Duodenal mucosa (tissue), 2 donors: ENCODE measurements around the gene NFATC2IP.
"Not testable (repeated sequence)": the region's sequence is repeated elsewhere in the genome, so short reads cannot be mapped to it uniquely, and the experiment has no call there.

ENCODE experiments used
- H3K27ac ChIP-seq: one replicate; pipeline ENCODE4 v1.7.0; 2013; ENCODE audit warnings: low read depth, low read length
- H3K27me3 ChIP-seq, 2 donors: one replicate each; pipeline ENCODE4 v1.7.0; 2013; ENCODE audit warnings: low read length in 2 of 2, control low read depth in 1 of 2; ENCODE audit not compliant: insufficient read depth in 2 of 2, control insufficient read depth in 1 of 2
- H3K36me3 ChIP-seq, 2 donors: one replicate each; pipeline ENCODE4 v1.7.0; 2013; ENCODE audit warnings: low read length in 2 of 2, control low read depth in 1 of 2; ENCODE audit not compliant: insufficient read depth in 2 of 2, control insufficient read depth in 1 of 2
- H3K4me1 ChIP-seq, 2 donors: one replicate each; pipeline ENCODE4 v1.7.0; 2013; ENCODE audit warnings: low read length in 2 of 2, control low read depth in 1 of 2; ENCODE audit not compliant: insufficient read depth in 2 of 2, control insufficient read depth in 1 of 2
- H3K4me3 ChIP-seq, 2 donors: one replicate each; pipeline ENCODE4 v1.7.0; 2013; ENCODE audit warnings: low read length in 2 of 2, low read depth in 1 of 2
- H3K9ac ChIP-seq, 2 donors: one replicate each; pipeline ENCODE4 v1.7.0; 2013; ENCODE audit warnings: low read length in 2 of 2, low read depth in 1 of 2
- H3K9me3 ChIP-seq, 2 donors: one replicate each; pipeline ENCODE4 v1.7.0; 2013; ENCODE audit warnings: low read length in 2 of 2, control low read depth in 1 of 2; ENCODE audit not compliant: control insufficient read depth in 1 of 2

NFATC2IP gene

GRCh38 chr16:28964072-28964471 is 13.3 kb downstream of the NFATC2IP start:
- Histone ChIP-seq H3K9me3 (no peaks in the 10 kb centered on the region), H3K4me1 (no peaks in the 10 kb centered on the region), H3K4me3 (no peak overlapping the region), H3K27ac (no peak overlapping the region), H3K9ac (no peak overlapping the region), H3K27me3 (no peaks in the 10 kb centered on the region), H3K36me3 (peaks cover 18 to 50% of the 10 kb centered on the region in 2 donors)

- no peak overlapping the region for H3K4me3 ChIP-seq
- peaks cover 16 to 48% of the 10 kb centered on the region in 2 donors for H3K36me3 ChIP-seq
Observed at GRCh38 chr16:28964496-28964895, 13.8 kb downstream of the NFATC2IP start.

GRCh38 chr16:28967156-28967555 is 16.4 kb downstream of the NFATC2IP start:
- no peak overlapping the region for H3K27ac ChIP-seq
- H3K4me3 ChIP-seq: no peak overlapping the region
- H3K9me3 ChIP-seq: no peaks in the 10 kb centered on the region
- no peaks in the 10 kb centered on the region for H3K27me3 ChIP-seq
- H3K9ac ChIP-seq: no peak overlapping the region
- no peaks in the 10 kb centered on the region for H3K4me1 ChIP-seq
- peaks cover 10 to 33% of the 10 kb centered on the region in 2 donors for H3K36me3 ChIP-seq

More at GRCh38 chr16:28964496-28964895, 13.8 kb downstream of the NFATC2IP start:
- Histone ChIP-seq H3K27ac (no peak overlapping the region), H3K9ac (no peak overlapping the region), H3K4me1 (no peaks in the 10 kb centered on the region), H3K9me3 (no peaks in the 10 kb centered on the region), H3K27me3 (no peaks in the 10 kb centered on the region)

DNA sequence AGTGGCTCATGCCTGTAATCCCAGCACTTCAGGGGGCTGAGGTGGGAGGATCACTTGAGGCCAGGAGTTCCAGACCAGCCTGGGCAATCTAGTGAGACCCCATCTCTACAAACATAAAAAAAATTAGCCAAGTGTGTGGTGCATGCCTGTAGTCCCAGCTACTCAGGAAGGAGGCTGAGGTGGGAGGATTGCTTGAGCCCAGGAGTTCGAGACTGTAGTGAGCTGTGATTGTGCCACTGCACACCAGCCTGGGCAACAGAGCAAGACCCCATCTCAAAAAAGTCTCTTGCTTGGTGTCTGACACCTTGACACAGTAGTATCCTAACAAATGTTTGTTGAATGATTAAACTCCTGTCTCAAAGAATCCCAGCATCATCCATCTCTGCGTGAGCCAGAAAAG is 19.0 kb downstream of the NFATC2IP start:
- H3K4me1 ChIP-seq, H3K36me3 ChIP-seq, H3K27ac ChIP-seq, H3K27me3 ChIP-seq, H3K9me3 ChIP-seq, H3K4me3 ChIP-seq, H3K9ac ChIP-seq: not testable (repeated sequence)

GRCh38 chr16:28974007-28974436 is 23.3 kb downstream of the NFATC2IP start:
- H3K4me3 ChIP-seq: peak overlapping the region; percentile 99 to 100
- peak overlapping the region; percentile 76 to 83 for H3K9ac ChIP-seq
- H3K4me1 ChIP-seq: peaks cover 16 to 22% of the 10 kb centered on the region in 2 donors
- peak overlapping the region; percentile 73 for H3K27ac ChIP-seq
- no peaks in the 10 kb centered on the region for H3K9me3 ChIP-seq
- H3K36me3 ChIP-seq: peaks cover 0 to 14% of the 10 kb centered on the region in 2 donors
- no peaks in the 10 kb centered on the region for H3K27me3 ChIP-seq

DNA sequence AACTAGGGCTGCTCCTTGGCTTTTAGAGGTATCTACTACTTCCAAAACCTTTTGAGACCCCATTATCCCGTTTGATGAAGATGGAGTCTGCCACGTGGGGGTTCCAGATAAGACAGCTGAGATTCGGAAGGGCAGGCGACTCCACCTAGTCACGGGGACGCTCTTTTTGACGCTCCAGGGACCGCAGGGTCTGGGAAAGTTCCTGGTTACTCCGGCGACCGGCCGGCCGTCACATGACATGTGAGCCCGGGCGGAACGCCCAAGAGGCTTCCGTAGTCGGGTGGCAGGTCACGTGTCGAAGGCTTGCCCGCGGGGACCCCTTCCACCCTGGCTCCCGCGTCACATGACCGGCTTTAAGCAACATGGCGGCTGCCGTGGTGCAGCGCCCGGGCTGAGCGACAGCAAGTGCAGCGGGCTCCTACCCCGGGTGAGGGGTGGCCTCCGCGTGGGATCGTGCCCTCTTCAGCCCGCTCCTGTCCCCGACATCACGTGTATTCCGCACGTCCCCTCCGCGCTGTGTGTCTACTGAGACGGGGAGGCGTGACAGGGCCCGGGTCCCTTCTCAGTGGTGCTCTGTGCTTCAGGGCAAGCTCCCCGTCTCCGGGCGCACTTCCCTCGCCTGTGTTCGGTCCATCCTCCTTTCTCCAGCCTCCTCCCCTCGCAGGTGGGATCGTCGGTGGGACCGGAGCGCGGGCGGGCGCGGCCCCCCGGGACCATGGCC is 23.9 kb downstream of the NFATC2IP start, which contains the start of gene SPNS1:
Gene SPNS1, plus strand, starts transcription at position 342 of the 721 bp plus-strand sequence. Its CDS starts 374 bp downstream, at position 716.
- H3K4me3 ChIP-seq: peak within 1 kb of the TSS; percentile 99 to 100
- no peaks in the 10 kb centered on the region for H3K27me3 ChIP-seq
- peak within 1 kb of the TSS; percentile 73 for H3K27ac ChIP-seq
- peaks cover 0 to 16% of the 10 kb centered on the region in 2 donors for H3K36me3 ChIP-seq
- peaks cover 16 to 22% of the 10 kb centered on the region in 2 donors for H3K4me1 ChIP-seq
- no peaks in the 10 kb centered on the region for H3K9me3 ChIP-seq
- peak within 1 kb of the TSS; percentile 83 to 95 for H3K9ac ChIP-seq

DNA sequence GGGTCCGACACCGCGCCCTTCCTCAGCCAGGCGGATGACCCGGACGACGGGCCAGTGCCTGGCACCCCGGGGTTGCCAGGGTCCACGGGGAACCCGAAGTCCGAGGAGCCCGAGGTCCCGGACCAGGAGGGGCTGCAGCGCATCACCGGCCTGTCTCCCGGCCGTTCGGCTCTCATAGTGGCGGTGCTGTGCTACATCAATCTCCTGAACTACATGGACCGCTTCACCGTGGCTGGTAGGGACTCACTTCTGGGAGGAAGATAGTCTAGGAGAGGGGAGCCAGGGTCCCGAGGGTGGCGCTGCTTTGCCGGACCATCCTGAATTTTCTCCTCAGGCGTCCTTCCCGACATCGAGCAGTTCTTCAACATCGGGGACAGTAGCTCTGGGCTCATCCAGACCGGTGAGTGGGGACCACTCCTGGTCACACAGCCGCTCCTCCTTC is 24.4 kb downstream of the NFATC2IP start:
- peak overlapping the region; percentile 99 to 100 for H3K4me3 ChIP-seq
- no peaks in the 10 kb centered on the region for H3K27me3 ChIP-seq
- H3K4me1 ChIP-seq: peaks cover 16 to 22% of the 10 kb centered on the region in 2 donors
- H3K36me3 ChIP-seq: peaks cover 0 to 16% of the 10 kb centered on the region in 2 donors
- H3K9me3 ChIP-seq: no peaks in the 10 kb centered on the region
- peak overlapping the region; percentile 83 to 95 for H3K9ac ChIP-seq
- no peak overlapping the region for H3K27ac ChIP-seq

GRCh38 chr16:28977703-28978662 is 27.2 kb downstream of the NFATC2IP start:
- H3K4me3 ChIP-seq: no peak overlapping the region
- no peaks in the 10 kb centered on the region for H3K27me3 ChIP-seq
- no peak overlapping the region for H3K9ac ChIP-seq
- H3K4me1 ChIP-seq: peaks cover 16 to 22% of the 10 kb centered on the region in 2 donors
- H3K9me3 ChIP-seq: no peaks in the 10 kb centered on the region
- peaks cover 18 to 37% of the 10 kb centered on the region in 2 donors for H3K36me3 ChIP-seq
- no peak overlapping the region for H3K27ac ChIP-seq

- not testable (repeated sequence) for H3K9me3 ChIP-seq, H3K4me3 ChIP-seq, H3K27ac ChIP-seq, H3K9ac ChIP-seq, H3K27me3 ChIP-seq
- peaks cover 18 to 50% of the 10 kb centered on the region in 2 donors for H3K36me3 ChIP-seq
- H3K4me1 ChIP-seq: peaks cover 5 to 13% of the 10 kb centered on the region in 2 donors
Observed at GRCh38 chr16:28980330-28980729, 29.6 kb downstream of the NFATC2IP start.

DNA sequence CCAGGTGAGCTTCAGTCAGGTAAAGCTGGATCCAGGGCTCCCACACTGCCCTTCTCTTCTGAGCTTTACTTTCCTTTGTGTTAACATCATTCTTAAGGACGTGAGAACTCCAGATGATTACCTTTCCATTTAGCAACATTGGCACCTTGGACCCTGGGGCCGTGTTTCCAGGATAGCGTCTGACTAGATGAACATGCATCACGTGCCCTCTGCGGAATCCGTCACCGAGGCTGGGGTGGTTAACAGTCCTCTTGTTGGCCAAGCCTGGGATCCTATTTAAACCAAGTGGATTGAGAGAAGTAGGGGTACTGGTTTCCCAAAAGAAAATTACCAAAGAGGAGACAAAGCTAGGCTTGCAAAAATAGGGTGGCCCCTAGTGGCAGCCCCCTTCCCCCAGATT is 30.2 kb downstream of the NFATC2IP start:
- Histone ChIP-seq H3K9ac (no peak overlapping the region), H3K36me3 (peaks cover 18 to 50% of the 10 kb centered on the region in 2 donors), H3K27me3 (no peaks in the 10 kb centered on the region), H3K9me3 (no peaks in the 10 kb centered on the region), H3K4me1 (peaks cover 0 to 7% of the 10 kb centered on the region in 2 donors), H3K4me3 (no peak overlapping the region), H3K27ac (no peak overlapping the region)
